Globus pallidus (tissue), 1 donor: ENCODE data around the gene IFITM5.
"Not testable (repeated sequence)": the region's sequence is repeated elsewhere in the genome, so short reads cannot be mapped to it uniquely, and the experiment has no call there.

ENCODE experiments used
- DNase-seq: peaks from one replicate; pipeline ENCODE4 v3.0.0-alpha.2; 2015; ENCODE audit warnings: low spot score

IFITM5 gene

DNA sequence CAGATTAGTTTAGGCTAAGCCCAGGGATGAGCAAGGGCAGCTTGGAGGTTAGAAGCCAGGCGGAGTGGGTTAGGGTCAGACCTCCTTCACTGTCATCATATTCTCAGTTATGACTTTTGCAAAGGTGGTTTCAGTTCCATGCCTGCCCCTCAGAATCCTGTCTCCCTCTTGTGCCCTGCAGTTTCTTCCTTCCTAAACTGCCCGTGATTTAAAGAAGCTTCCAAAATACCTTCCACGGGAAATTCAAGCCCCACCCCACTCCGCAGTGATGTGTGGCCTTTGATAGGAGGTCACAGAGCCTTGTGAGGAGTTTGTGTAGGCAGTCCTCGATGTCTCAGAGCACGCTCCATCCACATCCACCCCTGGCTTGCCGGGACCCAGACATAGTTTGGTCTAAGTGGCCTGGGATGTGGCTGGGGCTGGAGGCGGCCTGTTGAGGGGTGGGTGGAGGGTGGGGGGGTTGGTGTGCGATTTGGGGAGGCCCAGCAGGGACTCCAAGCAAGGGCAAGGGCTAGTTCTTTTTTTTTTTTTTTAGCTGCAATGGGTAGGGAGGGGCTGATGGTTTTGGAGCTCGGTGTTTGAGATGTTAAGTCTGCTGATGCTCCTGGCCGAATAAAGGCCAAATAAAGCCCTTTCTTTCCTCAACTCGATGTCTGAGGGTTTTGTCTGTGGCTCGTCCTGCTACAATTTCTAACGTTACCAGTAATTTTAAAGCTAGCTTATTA lies 12.9 kb upstream of the IFITM5 start:
- no peak for DNase-seq

DNA sequence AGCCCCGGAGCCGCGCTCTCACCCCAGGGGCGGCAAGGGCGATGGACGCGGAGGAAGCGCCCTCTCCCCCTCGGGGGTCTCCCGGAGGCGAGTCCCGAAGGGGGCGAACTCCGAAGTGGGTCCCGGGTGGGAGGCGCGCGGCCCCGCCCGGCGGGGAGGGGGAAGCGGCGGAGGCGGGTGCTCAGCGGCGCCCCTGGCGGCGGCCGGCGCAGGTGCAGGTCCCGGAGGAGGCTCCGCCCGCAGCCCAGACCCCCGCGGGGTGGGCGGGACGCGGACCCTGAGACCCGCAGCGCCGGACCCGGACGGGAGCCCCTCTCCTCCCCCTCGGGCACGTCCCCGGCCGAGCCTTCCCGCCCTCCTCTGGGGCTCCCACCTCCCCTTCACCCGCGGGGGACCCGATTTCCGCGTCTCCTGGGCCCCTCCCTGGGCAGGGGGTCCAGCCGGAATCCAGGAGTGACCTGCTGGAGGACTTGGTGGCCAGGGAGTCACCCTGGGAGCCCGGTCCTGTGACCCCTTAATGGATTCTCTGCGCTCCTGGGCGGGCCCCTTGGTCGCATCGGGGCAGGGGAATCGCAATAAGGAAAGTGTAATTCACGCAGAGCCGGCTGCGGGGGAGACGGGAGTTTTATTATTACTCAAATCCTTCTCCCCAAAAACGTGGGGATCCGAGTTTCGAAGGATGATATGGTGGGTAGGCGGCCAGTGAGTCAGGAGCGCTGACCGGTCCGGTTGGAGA lies 11.9 kb upstream of the IFITM5 start:
- not testable (repeated sequence) for DNase-seq

DNA sequence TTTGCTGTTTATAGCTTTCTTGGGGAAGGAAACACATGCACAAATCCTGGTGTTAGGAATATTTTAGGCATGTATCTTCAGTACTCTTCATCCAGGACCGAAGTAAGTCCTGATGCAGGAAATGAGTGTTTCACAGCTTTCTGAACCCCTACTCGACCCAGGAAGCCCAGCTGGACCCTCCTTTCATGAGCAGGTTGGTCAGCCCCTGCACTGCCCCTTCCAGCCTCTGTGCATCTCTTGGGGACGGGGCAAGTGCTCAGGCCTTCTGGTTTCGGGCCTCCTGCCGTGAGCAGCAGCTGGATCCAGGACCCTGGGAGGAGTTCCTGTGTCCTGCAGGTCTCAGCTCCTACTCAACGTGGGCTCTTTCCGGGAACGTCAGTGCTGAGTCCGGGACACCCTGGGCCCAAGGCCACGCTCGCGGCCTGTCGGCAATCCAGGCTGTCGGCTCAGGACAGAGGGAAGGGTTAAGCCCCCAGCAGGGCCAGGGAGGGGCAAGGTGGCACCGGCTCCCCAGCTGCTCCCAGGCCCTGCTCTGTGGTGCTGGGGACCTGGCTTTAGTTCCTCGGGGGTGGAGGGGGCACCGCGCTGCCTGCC lies 10.8 kb upstream of the IFITM5 start:
- DNase-seq: not testable (repeated sequence)

DNA sequence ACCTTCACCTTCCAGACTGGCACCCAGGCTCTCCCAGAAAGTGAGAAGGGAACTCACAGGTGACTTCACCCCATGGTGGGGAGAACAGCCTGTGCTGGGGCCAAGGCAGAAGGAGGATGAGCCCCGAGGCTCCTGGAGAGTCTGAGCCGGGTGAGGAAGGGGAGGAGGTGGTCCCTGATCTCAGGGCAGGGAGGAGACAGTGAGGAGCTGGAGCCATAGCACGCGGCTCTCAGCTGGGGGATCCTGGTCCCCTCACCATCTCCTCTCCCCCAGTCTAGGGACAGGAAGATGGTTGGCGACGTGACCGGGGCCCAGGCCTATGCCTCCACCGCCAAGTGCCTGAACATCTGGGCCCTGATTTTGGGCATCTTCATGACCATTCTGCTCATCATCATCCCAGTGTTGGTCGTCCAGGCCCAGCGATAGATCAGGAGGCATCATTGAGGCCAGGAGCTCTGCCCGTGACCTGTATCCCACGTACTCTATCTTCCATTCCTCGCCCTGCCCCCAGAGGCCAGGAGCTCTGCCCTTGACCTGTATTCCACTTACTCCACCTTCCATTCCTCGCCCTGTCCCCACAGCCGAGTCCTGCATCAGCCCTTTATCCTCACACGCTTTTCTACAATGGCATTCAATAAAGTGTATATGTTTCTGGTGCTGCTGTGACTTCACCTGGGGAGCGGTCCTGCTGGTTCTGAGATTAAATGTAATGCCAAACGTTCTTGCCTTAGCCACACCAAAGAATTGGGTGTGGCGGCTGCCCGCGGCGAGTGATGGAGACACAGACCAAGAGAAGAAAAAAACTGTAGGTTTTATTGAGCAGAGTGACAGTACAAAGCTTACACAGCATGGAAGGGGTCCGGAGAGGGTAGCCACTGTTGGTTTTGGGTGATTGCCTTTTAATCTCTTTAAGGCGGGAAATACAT lies 9.7 kb upstream of the IFITM5 start:
- not testable (repeated sequence) for DNase-seq

DNA sequence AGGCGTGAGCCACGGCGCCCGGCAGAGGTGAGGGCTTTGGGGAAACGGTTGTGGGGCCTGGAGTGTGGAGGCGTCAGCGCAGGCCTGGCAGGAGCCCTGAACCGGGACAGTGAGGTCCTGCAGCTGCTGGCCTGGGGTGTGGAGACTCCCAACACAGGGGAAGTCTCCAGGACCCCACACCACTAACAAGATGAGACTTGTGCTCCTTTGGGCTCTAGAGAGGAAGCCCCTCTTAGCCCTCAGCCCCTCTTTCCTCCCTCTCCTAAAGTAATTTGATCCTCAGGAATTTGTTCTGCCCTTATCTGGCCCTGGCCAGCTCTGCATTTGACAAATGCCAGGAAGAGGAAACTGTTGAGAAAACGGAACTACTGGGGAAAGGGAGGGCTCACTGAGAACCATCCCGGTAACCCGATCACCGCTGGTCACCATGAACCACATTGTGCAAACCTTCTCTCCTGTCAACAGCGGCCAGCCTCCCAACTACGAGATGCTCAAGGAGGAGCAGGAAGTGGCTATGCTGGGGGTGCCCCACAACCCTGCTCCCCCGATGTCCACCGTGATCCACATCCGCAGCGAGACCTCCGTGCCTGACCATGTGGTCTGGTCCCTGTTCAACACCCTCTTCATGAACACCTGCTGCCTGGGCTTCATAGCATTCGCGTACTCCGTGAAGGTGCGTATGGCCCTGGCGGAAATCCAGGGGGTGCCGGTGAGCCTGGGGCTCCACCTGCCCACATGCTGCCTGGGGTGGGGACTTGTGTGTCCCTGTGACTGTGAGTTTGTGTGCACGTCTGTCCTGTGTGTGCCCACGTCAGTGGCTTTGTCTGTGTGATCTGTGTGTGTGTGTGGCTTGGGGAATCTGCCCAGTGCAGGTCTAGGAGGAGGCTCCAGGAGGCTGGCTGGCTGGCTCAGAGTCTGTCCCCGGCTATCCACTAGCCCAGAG lies 8.7 kb upstream of the IFITM5 start, which contains the start of gene IFITM2:
IFITM2 (plus strand) TSS at position 51 of the 943 bp plus-strand sequence; CDS start at position 428, 377 bp downstream.
- not testable (repeated sequence) for DNase-seq

DNA sequence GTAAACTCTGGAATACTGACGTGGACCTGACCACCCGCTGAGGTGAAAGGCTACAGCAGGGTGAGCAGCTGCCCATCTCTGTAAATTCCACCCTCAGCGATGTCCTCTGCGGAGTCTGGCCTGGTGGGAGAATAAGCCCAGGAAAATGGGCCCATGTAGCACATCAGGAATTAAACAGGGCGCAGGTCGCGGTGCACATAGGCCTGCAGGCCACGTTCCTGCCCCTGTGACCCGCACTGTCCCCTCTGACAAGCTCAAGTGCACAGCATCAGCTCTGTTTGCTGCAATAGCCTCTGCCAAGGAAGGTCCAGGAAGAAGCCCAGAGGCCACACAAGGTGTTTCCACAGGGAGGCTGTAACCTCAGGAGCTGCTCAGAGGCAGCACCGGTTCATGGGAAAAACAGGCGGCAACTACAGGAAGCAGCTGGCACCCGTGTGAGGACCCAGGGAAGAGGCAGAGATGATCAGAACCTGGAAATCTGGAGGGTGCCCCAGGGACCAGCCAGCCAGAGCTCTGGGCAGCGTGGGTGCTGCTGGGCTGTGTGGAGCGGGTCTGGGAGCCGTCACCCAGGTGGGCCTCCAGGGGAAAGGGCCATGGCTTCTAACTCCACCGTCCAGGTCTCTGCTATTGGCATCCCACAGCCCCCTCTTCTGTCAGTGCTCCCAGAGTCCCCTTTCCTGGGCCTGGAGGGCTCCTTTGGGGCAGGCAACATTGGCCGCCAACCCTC lies 7.5 kb upstream of the IFITM5 start:
- DNase-seq: no peak

DNA sequence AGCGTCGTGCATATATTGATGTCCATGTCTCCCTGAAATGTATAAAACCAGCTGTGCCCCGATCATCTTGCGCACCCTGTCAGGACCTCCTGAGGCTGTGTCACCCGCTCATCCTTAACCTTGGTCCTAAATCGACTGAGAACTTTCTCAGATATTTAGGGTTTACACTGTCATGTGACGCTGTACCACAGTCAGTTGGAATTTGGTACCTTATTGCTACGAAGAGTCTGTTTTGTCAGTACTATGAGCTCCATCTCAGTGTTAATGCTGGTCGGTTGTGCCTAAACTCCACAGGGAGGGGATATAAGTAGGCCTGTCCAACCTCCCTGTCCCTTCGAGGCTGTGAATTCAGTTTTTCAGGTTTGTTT lies 6.5 kb upstream of the IFITM5 start:
- DNase-seq: no peak

DNA sequence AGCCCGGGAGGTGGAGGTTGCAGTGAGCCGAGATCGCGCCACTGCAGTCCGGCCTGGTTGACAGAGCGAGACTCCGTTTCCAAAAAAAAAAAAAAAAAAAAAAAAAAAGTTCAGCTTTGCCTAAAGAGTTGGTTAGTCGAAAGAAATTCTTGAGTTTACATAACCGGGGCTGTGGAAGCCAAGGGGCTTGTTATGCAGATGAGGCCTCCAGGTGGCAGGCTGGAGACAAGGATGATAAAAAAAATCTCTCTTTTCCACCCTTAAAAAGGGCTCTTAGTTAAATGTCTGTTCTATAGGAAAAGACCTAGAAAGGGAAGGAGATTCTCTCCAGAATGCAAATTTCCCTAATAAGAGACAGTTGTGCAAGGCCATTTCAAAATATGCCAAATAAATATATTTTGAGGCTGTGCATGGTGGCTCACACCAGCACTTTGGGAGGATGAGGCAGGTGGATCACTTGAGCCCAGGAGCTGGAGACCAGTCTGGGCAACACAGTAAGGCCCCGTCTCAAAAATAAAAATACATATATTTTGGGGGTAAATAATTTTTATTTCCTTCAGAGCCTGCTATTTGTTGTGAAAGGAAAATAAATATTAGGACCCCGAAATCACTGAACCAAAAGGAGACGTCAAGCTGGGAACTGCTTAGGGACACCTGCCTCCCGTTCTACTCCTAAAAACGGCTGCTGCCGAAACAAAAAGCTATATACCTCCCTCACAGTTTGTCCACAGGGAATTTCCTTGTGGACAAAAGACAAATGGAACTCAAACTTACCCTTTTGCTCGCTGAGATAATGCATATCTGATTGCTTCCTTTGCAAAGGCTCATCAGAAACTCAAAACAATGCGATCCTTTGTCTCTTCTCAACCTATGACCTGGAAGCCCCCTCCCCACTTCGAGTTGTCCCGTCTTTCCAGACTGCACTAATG lies 5.9 kb upstream of the IFITM5 start:
- DNase-seq: no peak

DNA sequence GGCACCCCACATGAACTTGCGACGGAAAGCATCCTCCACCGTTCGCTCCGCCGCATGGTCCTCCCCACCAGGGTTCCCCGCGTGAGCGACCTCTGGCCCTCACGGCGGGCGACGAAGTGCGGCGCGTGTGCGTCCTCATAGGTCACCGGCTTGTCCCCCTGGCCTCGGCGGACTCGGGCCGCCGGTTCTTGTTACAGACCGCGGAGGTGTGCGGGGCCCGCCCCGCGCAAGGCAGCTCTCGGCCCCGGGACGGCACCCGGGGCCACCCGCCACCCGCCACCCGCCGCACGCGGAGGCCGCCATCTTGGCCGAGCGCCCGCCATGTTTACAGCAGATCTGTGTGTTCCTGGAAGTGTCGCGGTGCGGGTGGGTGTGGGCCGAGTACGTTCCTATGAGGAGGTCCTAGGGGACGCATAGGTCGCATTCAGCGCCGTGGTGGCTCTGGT lies 4.8 kb upstream of the IFITM5 start:
- DNase-seq: no peak

DNA sequence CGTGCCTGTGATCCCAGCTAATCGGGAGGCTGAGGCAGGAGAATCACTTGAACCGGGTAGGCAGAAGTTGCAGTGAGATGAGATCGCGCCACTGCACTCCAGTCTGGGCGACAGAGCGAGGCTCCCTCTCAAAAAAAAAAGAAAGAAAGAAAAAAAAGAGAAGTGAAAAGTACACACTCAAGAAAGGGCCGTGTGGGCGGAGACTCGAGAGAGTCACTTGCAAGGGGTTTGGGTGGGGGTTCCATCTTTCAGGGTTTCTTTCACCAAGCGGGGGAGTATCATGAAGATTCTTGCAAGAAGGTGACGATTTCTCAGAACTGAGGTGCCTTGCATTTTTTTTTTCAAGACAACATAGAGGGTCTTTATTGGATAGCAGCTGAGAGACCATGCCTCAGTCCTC lies 4.0 kb upstream of the IFITM5 start:
- no peak for DNase-seq

DNA sequence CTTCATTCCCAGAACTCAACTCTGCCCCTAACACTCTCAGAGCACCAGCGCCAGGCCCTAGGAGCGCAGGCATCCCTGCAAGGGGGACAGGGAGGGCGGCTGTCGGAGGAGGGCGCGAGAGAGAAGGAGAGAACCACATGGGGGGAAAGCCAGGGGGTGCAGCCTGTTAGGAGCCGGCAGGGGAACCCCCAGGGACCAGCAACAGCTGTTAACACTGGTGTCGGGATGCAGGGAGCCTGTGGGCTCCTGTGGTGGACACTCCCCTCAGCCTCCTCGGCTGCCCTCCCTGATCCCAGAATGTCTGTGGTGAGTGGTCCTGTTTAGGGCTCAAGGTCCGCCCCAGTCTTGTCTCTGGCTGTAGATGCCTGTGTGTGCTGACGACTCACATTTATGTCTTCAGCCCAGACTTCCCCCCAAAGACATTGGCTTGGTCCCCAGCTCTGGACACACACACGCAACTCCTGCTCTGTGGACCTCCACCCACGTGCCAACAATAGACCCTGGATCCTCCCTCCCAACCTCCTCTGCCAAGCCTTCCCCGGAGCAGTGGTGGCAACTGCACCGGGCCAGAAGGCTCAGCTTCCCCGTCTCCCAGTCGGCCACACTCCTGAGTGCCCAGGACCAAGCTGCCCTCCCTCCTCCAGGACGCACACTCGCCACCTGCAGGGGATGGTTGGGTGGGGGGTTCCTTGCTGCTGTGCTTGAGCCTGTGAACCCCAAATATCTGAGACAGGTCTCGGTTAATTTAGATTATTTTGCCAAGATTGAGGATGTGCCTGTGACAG lies 817 bp upstream of the IFITM5 start:
- DNase-seq: no peak

DNA sequence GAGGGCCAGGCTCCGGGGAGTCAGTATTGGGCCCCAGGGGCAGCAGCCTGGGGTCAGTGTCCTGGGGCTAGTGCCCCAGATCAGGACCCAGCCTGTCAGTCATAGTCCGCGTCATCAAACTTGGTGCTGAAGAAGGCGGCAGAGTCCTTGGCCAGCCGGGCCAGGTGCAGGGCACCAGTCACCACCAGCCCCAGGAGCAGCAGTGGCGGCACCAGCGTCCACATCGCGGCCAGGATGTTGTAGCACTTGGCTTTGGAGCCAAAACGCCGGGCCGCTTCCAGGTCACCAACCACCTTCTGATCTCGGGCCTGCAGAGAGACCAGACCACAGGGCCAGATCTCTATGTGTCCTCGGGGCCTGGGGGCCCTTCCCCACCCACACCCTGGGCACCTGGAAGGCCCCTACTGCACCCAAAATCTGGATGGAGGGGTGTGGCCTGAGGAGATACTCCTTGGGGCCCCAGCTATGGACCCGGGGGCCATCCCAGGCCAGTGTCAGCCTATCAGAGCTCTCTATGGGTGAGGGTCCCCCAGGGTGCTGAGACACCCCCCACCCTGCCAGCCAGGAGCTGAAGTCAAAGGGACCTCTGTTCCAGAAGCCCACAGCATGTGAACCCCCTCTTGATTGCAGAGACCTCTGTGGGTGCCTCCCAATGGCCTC lies 790 bp downstream of the IFITM5 start:
- DNase-seq: no peak

DNA sequence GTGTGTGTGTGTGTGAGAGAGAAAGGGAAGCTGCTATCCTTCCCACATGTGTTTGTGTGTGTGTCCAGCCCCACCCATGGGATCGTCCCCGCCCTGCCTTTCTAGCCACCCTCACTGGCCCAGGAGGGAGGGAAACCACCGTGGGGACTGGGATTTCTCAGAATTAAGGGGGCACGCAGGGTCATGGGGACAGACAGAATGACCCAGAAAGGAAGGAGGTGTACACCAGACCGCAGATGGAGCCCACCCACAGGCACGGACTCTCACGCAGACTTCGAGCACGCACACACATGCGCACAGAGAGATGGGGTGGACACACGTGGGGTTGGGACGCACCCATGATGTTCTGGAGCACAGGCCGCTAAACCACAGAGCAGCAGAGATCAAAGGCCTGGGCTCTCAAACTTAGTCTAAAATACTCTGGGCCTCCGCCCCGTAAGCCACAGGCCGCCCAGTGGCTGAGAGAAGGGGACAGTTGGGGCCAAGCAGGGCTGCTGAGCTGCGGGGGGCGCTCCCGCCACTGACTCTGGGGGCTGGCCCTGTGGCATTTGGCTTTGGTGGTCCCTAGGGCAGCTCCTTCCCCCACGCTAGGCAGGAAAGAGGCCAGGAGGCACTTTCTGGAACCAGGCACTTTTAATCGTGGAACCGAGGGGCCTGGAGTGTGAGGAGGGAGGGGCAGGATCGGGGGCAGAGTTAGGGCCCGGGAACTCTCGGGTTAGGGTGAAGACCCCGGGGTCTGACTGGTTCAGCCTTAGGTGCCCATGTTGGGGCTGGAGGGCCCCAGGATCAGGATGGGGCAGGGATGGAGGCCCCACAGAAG lies 1.5 kb downstream of the IFITM5 start:
- DNase-seq: no peak

DNA sequence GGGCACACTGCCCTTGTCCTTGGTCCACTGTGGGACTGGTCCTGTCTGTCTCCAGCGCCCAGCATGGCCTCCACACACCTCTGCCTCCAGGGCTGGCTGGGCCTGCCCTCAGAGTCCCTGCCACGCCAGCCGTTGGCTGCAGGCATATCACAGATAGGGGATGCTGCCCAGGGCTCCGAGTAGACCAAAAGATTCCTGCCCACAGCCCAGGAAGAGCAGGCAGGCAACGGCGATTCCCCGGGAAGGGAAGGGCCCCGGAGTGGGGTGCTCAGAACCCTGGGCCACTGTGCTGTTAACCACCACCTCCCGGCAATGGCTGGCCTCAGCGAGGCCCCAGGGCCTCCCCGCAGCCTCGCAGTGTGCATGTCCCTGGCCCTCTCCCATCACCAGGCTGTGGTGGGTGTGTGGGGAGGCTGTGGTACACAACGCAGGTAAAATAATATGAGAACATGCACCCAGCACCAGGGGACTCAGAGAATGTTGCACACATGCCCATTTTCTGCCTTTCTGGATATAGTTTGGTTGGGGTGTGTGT lies 2.2 kb downstream of the IFITM5 start:
- DNase-seq: no peak

DNA sequence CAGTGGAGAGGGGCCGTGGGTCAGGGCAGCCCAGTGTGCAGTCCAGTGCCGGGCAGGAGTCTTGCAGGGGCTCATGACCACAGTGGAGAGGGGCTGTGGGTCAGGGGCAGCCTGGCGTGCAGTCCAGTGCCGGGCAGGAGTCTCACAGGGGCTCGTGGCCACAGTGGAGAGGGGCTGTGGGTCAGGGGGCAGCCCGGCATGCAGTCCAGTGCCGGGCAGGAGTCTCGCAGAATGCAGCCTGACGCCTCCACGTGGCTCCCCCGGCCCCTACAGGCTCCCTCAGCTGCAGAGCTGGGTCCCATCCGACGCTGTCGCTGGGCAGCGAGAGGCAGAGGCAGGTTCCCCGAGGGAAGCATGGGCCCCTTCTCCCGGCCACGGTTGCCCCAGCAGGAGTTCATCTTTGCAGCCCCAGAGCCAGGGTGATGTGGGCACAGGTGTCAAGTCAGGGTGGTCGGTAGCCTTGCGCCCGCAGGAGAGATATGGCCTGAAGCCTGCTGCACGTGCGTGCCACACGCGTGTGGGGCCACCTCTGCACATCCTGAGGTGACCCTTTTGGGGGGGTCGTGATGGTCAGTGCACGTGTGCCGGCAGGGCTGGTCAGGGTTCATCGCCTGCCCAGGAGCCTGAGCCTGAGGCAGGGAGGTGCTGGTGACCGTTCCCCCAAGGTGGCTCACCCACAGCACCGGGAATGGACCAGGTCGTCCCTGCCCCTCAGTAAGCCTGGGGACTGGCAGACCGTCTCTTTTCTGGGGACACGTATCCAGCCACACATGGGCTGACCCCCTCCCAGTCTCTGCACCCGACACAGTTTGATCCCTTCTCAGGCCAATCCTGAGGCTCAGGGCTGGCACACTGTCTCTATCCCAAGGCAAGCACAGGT lies 2.9 kb downstream of the IFITM5 start:
- no peak for DNase-seq
